B cell (primary cell): ENCODE results near the gene S1PR5. TPM values are rescaled to one million over a fixed set of nuclear protein-coding genes. Genes with fewer than 3 reads are reported as not detected.

Experiments
- ATAC-seq: fragments of 200-7000 bp; cut with Tn5 transposase; one replicate; pipeline ENCODE4 v1.10.0; 2021; ENCODE audit warnings: low read depth, mild to moderate bottlenecking, moderate number of reproducible peaks, moderate library complexity
- CTCF ChIA-PET: fragments of 350-600 bp; sonication (Branson Sonifier 250); formaldehyde crosslinking; loops from one replicate; lab custom pipeline; 2021; ENCODE audit warnings: antibody characterized with exemption, inconsistent platforms; lab: Charles Lee
- POLR2A ChIA-PET: fragments of 350-600 bp; sonication (Branson Sonifier 250); formaldehyde crosslinking; loops from one replicate; lab custom pipeline; 2021; ENCODE audit warnings: antibody characterized with exemption; lab: Charles Lee
- DNase-seq: peaks from one replicate; pipeline ENCODE4 v3.0.0; 2013
- H2AFZ ChIP-seq: 2 replicates; pipeline ENCODE4 v1.6.1; 2012; ENCODE audit warnings: mild to moderate bottlenecking, low read depth, low read length; ENCODE audit not compliant: insufficient read depth, poor library complexity, severe bottlenecking
- H3K27ac ChIP-seq, 2 donors: 1 replicate in 1 of 2; 2 replicates in 1 of 2; pipeline ENCODE4 v1.5.1; 2012 to 2013; ENCODE audit warnings: low read length in 2 of 2, mild to moderate bottlenecking in 2 of 2, moderate library complexity in 1 of 2
- H3K27me3 ChIP-seq, 4 experiments: fragments of 200-600 bp in 1 of 4; sonication (generic) in 1 of 4; replicated peaks in 1 of 4; 1 replicate in 2 of 4; 2 replicates in 2 of 4; pipeline versions ENCODE4 v1.6.1 to v1.7.0; 2013 to 2016; ENCODE audit warnings: low read length in 3 of 4, mild to moderate bottlenecking in 2 of 4, mixed read lengths in 1 of 4, moderate library complexity in 1 of 4; ENCODE audit not compliant: insufficient read depth in 4 of 4, control insufficient read depth in 3 of 4; ENCODE audit errors: control extremely low read depth in 1 of 4
- H3K36me3 ChIP-seq, 2 experiments: replicated peaks in 1 of 2; 1 replicate in 1 of 2; 2 replicates in 1 of 2; pipeline versions ENCODE4 v1.6.1 to v1.7.1; 2013; ENCODE audit warnings: low read length in 1 of 2; ENCODE audit not compliant: insufficient read depth in 2 of 2, control insufficient read depth in 1 of 2; ENCODE audit errors: control extremely low read depth in 1 of 2, extremely low read depth in 1 of 2
- H3K4me1 ChIP-seq, 2 donors: fragments of 200-600 bp in 1 of 2; sonication (generic) in 1 of 2; 1 replicate in 1 of 2; 2 replicates in 1 of 2; pipeline versions ENCODE4 v1.5.1 to v1.6.1; 2013 to 2017; ENCODE audit warnings: low read length in 2 of 2; ENCODE audit not compliant: control insufficient read depth in 2 of 2, insufficient read depth in 2 of 2
- H3K4me2 ChIP-seq: replicated peaks from 2 replicates; pipeline ENCODE3; 2012; ENCODE audit warnings: mild to moderate bottlenecking, low read depth, low read length; ENCODE audit not compliant: poor library complexity, severe bottlenecking
- H3K4me3 ChIP-seq, 5 experiments: fragments of 200-600 bp in 1 of 5; sonication (generic) in 1 of 5; 1 replicate in 3 of 5; 2 replicates in 2 of 5; pipeline versions ENCODE4 v1.5.1 to v1.7.0; 2011 to 2016; ENCODE audit warnings: low read length in 4 of 5, mild to moderate bottlenecking in 4 of 5, low read depth in 2 of 5, control low read depth in 1 of 5, moderate library complexity in 1 of 5; ENCODE audit not compliant: insufficient read depth in 1 of 5; ENCODE audit errors: control extremely low read depth in 1 of 5, extremely low read depth in 1 of 5
- H3K79me2 ChIP-seq: fragments of 200-600 bp; sonication (generic); one replicate; pipeline ENCODE4 v1.6.0; 2016; ENCODE audit warnings: low read length; ENCODE audit not compliant: control insufficient read depth, insufficient read depth
- H3K9ac ChIP-seq: fragments of 200-600 bp; sonication (generic); 2 replicates; pipeline ENCODE4 v1.6.1; 2017; ENCODE audit warnings: mild to moderate bottlenecking, low read length, moderate library complexity
- H3K9me3 ChIP-seq, 3 donors: one replicate each; pipeline versions ENCODE4 v1.6.1 to v1.7.1; 2013; ENCODE audit warnings: low read length in 2 of 3; ENCODE audit not compliant: control insufficient read depth in 2 of 3, insufficient read depth in 1 of 3; ENCODE audit errors: control extremely low read depth in 1 of 3
- H4K20me1 ChIP-seq: 2 replicates; pipeline ENCODE4 v1.6.0; 2012; ENCODE audit warnings: mild to moderate bottlenecking, low read length; ENCODE audit not compliant: insufficient read depth, control insufficient read depth, poor library complexity, severe bottlenecking
- H3K27ac Mint-ChIP-seq: one replicate; pipeline ENCODE4 v1.8.0; 2021; ENCODE audit warnings: mixed read lengths
- H3K27me3 Mint-ChIP-seq: one replicate; pipeline ENCODE4 v1.8.0; 2021; ENCODE audit warnings: mixed read lengths
- H3K4me1 Mint-ChIP-seq: one replicate; pipeline ENCODE4 v1.8.0; 2021; ENCODE audit warnings: mixed read lengths
- H3K4me3 Mint-ChIP-seq: one replicate; pipeline ENCODE4 v1.8.0; 2021; ENCODE audit warnings: mixed read lengths
- H3K9me3 Mint-ChIP-seq: one replicate; pipeline ENCODE4 v1.8.0; 2022; ENCODE audit warnings: mixed read lengths; ENCODE audit not compliant: insufficient read depth
- EZH2 ChIP-seq: IDR thresholded peaks from 2 replicates; pipeline ENCODE4 v1.6.1; 2012; ENCODE audit warnings: borderline replicate concordance, low read depth, mild to moderate bottlenecking, moderate library complexity, low read length; ENCODE audit not compliant: insufficient read depth, poor library complexity, severe bottlenecking
- WGBS: methylation state at CpG from one replicate; pipeline ENCODE4 v1.1.5; 2013; ENCODE audit warnings: missing lambda C conversion rate; ENCODE audit not compliant: insufficient coverage; 5-methylcytosine and 5-hydroxymethylcytosine counted together
- intact Hi-C: fragments of 100-400 bp; cut with micrococcal nuclease; formaldehyde crosslinking; loops from one replicate; pipeline ENCODE4 v1.10.0; 2022
- polyA plus RNA-seq: library from polyadenylated mRNA; depleted of rRNA; stranded (reverse); fragments of >200 nt; gene quantifications from 2 replicates; pipeline ENCODE4 v1.2.3, GENCODE V29; 2012
- total RNA-seq, 2 donors: library from RNA; stranded (reverse); fragments of 120-200 nt in 1 of 2; gene quantifications; 1 replicate in 1 of 2; 2 replicates in 1 of 2; pipeline versions ENCODE4 v1.2.3 to v1.2.4, GENCODE V29; 2013 to 2022
- TF ChIP-seq, protein P1 (sequence below): fragments of 200-600 bp; IDR thresholded peaks from one replicate; pipeline ENCODE4 v1.8.0; 2022; ENCODE audit warnings: antibody characterized with exemption, mild to moderate bottlenecking

Gene S1PR5
- total and polyA plus RNA-seq, 2 donors (not counting 1 experiment from before 2014, with no cell fraction given), result 0.27 to 0.67 TPM

DNA sequence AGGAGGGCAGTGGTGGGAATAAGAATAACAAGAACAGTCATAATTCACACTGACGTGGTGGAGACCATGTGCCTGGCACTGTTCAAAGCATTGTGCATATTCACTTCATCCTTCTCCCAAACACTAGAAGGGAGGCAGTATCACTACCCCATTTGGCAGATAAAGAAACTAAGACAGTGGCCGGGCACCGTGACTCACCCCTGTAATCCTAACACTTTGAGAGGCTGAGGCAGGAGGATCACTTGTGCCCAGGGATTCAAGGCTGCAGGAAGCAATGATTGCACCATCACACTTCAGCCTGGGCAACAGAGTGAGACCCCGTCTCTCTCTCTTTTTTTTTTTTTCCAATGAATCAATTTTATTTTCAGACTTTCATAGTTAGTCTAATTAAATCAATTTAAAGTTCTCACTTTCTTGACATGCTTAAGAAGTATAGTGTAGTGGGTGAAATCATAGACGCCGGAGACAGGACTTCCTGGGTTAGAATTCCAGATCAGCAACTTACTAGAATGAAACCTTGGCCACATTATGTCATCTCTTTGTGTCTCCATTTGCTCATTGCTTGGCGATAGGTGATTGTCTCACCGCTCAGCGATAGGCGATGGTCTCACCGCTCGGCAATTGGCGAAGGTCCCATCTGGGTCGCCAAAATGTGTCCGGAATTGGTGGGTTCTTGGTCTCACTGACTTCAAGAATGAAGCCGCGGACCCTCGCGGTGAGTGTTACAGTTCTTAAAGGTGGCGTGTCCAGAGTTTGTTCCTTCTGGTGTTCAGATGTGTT, 21.1 kb upstream of the S1PR5 start:
- Histone ChIP-seq H4K20me1 (no peaks in the 10 kb centered on the region), H3K36me3 (no peaks in the 10 kb centered on the region), H3K4me2 (no peak overlapping the region), H2AFZ (no peak overlapping the region), H3K27ac (no peak overlapping the region), H3K79me2 (no peaks in the 10 kb centered on the region), H3K9ac (no peak overlapping the region), H3K27me3 (peaks cover 0 to 16% (median 1%) of the 10 kb centered on the region in 4 experiments), H3K4me1 (peaks cover 3 to 5% of the 10 kb centered on the region in 2 donors), H3K9me3 (no peaks in the 10 kb centered on the region), H3K4me3 (no peak overlapping the region)
- Mint-ChIP-seq H3K9me3 (no peaks in the 10 kb centered on the region), H3K27ac (no peak overlapping the region), H3K4me1 (peaks cover 5% of the 10 kb centered on the region), H3K27me3 (peaks cover 16% of the 10 kb centered on the region), H3K4me3 (no peak overlapping the region)
- TF ChIP-seq, protein P1, sequence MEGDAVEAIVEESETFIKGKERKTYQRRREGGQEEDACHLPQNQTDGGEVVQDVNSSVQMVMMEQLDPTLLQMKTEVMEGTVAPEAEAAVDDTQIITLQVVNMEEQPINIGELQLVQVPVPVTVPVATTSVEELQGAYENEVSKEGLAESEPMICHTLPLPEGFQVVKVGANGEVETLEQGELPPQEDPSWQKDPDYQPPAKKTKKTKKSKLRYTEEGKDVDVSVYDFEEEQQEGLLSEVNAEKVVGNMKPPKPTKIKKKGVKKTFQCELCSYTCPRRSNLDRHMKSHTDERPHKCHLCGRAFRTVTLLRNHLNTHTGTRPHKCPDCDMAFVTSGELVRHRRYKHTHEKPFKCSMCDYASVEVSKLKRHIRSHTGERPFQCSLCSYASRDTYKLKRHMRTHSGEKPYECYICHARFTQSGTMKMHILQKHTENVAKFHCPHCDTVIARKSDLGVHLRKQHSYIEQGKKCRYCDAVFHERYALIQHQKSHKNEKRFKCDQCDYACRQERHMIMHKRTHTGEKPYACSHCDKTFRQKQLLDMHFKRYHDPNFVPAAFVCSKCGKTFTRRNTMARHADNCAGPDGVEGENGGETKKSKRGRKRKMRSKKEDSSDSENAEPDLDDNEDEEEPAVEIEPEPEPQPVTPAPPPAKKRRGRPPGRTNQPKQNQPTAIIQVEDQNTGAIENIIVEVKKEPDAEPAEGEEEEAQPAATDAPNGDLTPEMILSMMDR, result no peak
- no peak for TF ChIP-seq EZH2
- CTCF ChIA-PET, result interaction anchor here (0.8 to 5.3 kb wide), 4 partner anchors 33 to 133 kb away, joined by 3 to 73 read pairs (median 5); no protein-coding TSS in a partner anchor
- no peak for ATAC-seq
- intact Hi-C loops, result no loop called here
- POLR2A ChIA-PET, result no interaction called here
- no peak for DNase-seq
- 44% methylated on average over 17 of the region's 20 CpGs for WGBS

DNA sequence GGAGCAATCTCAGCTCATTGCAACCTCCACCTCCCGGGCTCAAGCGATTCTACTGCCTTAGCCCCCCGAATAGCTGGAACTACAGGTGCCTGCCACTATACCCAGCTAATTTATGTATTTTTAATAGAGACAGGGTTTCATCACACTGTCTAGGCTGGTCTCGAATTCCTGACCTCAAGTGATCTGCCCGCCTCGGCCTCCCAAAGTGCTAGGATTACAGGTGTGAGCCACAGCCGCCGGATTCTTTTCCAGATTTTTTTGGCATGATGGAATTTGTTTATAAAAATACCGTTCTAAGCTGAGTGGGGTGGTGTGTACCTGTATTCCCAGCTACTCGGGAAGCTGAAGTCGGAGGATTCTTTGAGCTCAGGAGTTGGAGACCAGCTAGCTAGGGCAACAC, 20.4 kb upstream of the S1PR5 start:
- H3K4me3 ChIP-seq, result no peak overlapping the region
- Mint-ChIP-seq H3K27me3 (peaks cover 16% of the 10 kb centered on the region), H3K4me3 (no peak overlapping the region), H3K4me1 (peaks cover 2% of the 10 kb centered on the region), H3K9me3 (no peaks in the 10 kb centered on the region), H3K27ac (no peak overlapping the region)
- H3K27me3 ChIP-seq, result peaks cover 0 to 16% (median 1%) of the 10 kb centered on the region in 4 experiments
- intact Hi-C loops, result no loop called here
- 94% methylated on average over 6 of the region's 11 CpGs for WGBS
- no peak overlapping the region for H2AFZ ChIP-seq
- DNase-seq, result no peak
- H3K9me3 ChIP-seq, result no peaks in the 10 kb centered on the region
- no peak overlapping the region for H3K4me2 ChIP-seq
- H3K9ac ChIP-seq, result no peak overlapping the region
- no peaks in the 10 kb centered on the region for H3K36me3 ChIP-seq
- H3K4me1 ChIP-seq, result no peaks in the 10 kb centered on the region
- no peak overlapping the region for H3K27ac ChIP-seq
- H3K79me2 ChIP-seq, result no peaks in the 10 kb centered on the region
- ChIA-PET POLR2A (interaction anchor here (0.6 kb wide), 1 partner anchor 67 kb away, joined by 3 read pairs; no protein-coding TSS in a partner anchor), CTCF (interaction anchor here (1.1 to 1.3 kb wide), 2 partner anchors 34 to 107 kb away, joined by 4 to 6 read pairs; no protein-coding TSS in a partner anchor)
- no peak for TF ChIP-seq EZH2
- TF ChIP-seq, protein P1, result no peak
- no peaks in the 10 kb centered on the region for H4K20me1 ChIP-seq
- ATAC-seq, result no peak
